IPS DF 19.7 (cell line): ENCODE results near the gene ORMDL1.

ENCODE experiments used
- DNase-seq: peaks from one replicate; pipeline ENCODE4 v3.0.0-alpha.2; 2013; ENCODE audit warnings: low read depth, low spot score

ORMDL1 gene, protein sequence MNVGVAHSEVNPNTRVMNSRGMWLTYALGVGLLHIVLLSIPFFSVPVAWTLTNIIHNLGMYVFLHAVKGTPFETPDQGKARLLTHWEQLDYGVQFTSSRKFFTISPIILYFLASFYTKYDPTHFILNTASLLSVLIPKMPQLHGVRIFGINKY

DNA sequence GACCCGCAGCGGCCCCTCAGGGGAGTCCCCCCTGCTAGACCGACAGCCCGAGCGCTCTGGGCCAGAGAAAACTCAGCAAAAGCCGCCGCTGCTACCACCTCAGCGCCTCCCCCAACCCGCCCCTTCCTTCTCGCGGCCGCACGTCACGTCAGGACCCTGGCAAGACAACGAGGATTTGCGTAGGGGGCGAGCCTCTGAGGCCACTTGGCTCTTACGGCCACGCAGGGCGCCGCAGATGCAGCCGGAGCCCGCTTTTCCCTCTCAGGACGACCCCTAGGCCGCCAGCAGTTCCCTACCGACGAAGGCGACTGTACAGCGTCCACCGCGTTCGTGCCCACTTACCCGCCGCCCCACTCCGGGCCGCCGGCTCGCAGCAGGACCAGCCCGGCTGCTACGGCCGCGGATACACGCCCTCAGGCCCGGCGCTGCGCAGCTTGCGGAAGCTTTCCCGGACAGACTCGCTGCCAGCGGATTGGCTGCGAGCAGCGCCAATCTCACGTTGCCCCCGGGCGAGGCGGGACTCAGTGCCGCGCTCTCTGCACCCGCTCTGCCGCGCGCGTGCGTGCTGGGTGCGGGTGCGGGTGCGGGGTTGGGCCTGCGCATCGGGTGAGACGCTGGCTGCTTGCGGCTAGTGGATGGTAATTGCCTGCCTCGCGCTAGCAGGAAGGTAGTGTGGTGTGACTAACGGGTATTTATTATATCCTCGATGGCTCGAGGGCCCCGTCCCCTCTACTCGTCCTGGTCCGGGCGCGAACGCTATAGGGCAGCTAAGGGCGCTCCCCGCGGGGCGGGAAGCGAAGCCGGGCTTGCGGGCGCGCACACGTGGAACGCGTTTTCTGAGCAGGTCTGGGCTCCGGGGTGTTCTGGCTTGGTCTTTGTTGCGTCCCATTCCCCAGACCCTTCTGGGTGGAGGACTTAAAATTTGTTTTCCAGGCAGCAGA, at the start of gene ORMDL1, which contains the start of gene PMS1:
Gene ORMDL1 (minus strand): TSS at position 413 of the 941 bp plus-strand sequence. CDS start 1,744 bp downstream, outside the sequence.
Gene PMS1 (plus strand): TSS at position 524 of the 941 bp plus-strand sequence. CDS start 7,360 bp downstream, outside the sequence.
- DNase-seq = peak; percentile 64

DNA sequence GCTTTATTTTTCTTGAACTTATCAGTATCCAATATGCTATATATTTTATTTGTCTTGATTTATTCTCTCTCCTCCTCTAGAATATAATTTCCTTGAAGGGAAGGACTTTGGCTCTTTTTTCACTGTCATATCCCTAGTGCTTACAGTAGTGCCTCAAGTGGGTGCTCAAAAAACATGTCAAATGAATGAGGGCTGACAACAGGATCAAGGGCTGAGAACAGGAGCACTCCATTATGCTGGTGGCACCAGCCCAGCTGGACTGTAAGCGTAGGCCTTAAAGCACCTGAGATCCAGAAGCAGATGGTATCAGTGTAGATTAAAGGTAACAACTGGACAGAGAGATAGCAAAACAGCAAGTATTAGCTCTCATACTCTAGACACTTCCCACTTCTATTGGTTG, 46.4 kb upstream of the ORMDL1 start:
- no peak for DNase-seq

DNA sequence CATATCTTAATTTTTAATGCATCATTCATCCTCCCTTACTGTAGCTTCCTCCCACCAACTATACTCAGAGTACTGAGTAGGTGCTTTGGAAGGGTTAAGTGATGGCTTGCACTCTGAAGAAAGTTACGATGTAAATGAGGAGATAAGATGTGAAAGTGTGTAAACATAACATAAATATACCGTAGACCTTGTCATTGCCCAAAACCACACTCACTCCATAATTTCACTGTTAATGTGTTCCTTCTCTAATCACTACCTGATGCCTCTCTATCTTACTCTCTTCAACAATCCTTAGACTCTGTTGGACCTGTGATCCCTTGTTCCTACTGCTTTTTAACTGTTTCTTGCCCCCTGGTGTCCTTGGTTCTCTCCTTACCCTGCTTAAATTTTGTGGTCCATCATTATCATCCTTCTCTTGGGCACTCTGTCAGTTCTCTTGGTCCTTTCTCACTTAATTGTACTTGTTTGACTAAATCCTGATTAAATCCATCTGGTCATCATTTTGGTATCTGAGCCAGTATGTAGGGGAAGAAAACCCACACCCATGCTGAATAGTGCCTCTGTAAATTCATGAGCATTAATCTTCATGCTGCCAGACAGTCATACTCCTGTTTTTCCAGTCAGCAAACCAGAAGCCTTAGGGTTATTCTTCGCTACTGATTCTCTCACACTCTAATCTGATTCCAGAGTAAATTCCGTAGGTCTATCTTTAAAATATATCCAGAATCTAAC, 45.1 kb upstream of the ORMDL1 start:
- no peak for DNase-seq

DNA sequence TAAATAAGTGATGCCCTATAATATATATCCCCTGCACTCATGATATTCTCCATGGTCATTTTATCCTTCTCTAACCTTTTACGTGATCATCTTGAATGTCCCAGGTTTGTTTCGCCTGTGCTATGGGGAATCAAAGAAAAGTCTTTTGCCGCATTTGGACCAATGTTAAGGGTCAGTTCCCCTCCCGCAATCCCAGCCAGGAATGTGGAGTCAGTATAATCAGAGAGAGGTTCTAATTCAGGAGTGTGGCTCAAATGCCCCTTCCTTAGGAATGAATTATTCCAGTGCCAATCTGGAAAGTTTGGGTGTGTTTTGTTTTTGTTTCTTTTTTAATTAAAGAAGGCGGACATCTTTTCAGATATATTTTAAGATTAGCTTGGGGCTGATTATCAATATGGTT, 41.9 kb upstream of the ORMDL1 start:
- DNase-seq = no peak

DNA sequence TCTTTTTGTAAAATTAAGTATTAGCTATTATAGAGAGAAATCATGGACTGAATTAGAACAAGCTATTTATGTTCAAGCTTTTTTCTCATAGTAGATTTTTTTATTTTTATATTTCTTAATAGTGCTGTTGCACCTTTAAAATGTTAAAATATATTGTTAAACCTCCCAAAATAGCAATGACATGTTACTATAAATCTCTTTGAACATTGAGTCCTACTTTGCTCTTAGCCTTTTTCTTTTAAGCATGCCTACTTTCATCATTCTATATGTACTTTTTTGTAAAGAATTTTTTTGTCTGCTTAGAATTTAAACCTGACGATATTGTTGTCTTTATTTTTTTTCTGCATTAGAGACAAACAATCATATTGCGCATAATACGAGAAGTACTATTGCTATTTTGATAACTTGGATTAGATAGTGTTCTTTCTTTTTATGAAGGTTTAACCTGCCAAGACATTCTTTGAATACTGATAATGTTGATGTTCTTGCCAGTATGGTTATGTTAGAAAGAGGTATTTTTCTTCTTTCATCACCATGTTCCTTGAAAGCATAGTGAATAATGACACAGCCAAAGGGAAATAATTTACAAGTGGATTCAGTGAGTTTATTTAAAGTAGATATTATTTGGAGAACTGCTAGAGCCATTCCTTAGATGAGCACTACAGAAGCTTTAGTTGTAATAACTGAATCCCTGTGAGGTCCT, 40.7 kb upstream of the ORMDL1 start:
- DNase-seq = no peak

DNA sequence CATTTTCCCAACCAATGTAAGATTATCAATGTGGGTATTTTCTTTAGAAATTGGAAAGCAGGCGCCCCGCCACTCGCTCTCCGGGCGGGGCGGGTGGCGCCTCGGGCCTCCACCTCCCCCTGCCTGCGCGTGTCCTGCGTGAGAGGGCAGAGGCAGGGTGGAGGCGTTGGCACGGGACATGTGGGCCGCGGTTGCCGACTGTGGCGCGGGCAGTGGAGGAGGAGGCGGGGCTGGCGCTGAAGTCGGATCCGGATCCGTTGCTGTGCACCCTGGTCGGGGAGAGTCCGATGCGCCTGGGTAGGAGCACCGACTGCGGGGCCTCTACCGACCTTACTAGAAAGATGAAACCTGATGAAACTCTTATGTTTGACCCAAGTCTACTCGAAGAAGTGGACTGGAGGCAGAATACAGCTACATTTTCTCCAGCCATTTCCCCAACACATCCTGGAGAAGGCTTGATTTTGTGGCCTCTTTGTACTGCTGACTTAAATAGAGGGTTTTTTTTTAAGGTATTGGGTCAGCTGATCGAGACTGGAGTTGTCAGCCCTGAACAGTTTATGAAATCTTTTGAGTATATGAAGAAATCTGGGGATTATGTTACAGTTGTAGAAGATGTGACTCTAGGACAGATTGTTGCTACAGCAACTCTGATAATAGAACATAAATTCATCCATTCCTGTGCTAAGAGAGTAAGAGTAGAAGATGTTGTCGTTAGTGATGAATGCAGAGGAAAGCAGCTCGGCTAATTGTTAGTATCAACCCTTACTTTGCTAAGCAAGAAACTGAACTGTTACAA, 38.0 kb upstream of the ORMDL1 start:
- no peak for DNase-seq

DNA sequence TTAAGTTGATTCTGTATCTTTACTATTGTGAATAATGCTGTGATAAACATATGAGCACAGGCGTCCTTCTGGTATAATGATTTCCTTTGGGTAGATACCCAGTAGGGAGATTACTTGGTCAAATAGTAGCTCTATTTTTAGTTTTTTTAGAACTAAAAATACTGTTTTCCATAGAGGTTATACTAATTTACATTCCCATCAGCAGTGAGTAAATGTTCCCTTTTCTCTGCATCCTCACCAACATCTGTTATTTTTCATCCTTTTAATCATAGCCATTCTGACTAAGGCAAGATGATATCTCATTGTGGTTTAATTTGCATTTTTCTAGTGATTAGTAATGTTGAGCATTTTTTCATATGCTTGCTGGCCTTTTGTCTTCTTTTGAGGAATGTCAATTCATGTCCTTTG, 35.2 kb upstream of the ORMDL1 start:
- no peak for DNase-seq

DNA sequence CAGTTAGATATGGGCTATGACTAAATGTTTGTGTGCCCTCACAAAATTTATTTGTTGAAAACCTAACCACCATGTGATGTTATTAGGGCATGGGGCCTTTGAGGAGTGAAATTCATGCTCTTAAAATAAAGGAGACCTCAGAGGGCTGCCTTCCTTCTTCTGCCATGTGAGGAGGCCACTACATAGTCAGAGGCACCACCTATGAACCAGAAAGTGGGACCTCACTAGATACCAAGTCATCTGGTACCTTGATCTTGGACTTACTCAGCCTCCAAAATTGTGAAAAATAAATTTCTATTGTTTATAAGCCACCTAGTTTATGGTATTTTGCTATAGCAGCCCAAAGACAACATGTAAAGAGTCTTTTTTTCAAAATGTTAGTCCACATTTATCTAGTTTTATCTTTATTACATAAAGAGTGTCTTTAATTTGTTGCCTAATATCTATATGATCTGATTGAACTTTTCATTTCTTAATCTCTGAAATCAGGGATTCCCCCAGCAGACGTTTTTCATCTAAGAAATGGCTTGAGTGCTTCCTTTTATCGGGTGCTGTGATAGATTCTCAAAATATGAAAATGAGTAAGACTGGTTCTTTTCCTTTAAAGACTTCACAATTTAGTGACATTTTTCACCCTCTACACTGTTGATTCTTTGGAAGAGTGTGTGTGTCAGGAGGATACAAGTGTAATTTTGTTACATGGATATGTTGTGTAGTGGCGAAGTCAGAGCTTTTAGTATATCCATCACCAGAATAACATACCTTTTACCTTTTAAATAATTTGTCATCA, 34.3 kb upstream of the ORMDL1 start:
- no peak for DNase-seq

DNA sequence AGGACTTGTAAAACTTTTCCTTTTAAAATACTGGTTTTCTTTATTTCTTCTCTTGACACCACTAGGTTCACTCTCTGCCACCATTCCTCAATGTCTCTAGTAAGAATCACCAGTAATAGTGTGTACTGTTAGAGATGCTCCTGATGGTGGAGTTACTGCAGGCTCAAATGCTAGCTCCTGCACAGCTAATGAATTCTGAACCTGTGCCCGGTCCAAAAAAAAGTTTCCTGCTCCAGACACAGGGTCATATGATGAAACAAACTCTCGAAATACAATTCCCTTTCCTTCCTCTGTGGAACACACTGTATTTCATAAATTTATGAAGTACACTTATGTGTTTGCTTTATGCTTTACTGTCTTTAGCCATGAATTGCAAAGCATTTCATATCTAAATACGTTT, 19.3 kb upstream of the ORMDL1 start:
- no peak for DNase-seq

DNA sequence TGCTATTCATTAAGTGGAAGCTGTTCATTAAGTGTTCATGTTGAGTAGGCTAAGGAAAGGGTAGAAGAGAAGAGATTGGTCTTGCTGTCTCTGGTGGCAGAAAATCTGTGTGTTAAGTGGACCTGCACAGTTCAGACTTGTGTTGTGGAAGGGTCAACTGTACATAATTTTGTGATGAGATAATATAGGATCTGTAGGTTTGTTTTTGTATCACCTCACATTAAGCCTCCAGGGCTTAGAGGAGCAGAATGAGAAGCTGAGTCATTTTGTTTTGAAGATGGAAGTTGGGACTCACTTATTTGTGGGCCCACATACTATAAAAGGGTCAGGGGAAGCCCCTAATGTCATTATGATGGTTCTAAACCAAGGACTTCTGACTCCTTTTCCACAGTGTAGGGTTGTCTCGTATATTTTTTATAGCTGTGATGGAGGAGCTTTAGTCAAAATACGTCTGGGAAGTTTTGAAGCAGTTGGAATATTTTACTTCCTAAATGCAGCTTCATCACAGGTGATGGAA, 18.3 kb upstream of the ORMDL1 start:
- DNase-seq = no peak

DNA sequence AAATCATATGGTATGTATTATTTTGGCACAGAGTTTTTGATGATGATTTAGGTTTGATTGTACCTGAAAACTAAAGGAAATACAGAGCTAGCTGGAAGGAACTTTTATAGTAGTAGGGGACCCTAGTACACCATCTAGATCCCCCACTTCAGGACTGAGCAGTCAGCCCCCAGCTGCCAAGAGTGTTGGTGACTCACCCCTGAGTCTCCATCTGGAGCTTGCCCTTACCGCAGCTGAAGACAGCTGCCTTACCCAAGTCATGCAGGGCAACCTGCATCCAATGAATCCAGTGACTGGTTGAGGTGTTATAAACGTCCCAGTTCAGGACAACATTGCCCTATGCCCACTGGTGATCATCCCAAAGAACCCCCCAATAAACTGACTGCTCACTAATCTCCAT, 15.4 kb upstream of the ORMDL1 start:
- no peak for DNase-seq

DNA sequence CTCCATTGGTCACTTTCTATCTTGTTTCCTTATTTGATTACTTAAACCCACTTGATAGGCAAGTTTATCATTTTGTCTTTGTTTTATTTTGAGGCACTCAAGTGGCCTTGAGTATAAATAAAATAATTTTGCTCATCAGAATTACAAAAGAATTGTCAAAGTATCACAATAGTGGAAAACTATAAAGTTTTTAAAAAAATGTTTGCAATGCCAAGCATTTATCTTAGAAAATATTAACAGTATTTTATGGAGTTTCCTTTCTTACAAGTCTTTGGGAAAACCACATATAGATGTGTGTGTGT, 14.8 kb upstream of the ORMDL1 start:
- DNase-seq = no peak

DNA sequence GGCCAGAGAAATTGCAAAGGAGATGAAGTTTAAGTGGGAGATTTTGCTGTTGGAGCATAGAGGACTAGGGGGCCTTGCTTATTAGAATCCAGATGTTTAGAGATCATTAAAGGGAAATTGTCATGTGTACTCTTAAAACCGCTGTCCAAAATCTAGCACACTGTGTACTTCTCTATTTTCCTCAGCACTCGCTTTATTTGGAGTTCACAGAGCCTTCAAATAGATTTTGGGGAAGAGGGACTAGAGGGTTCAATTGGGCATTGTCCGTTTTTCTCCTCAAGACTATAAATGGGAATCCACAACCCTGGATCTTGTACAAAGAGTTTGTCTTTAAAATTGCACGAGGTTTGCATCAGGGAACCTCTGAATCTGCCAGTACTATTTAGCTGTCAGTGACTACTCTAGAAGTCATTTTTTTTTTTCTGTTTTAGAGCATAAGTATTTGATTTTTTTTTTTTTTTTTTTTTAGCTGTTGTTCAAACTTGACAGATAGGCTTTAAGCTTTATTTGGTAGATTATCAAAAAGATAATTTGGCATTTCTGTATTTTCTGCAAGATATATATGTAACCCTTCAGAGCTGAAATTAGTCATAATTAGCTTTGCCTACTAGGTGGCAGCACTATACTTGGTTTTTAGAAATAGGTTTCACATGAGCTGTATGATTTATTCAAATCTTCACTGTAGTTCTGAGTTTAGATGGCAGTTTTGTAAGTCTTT, 14.3 kb upstream of the ORMDL1 start:
- no peak for DNase-seq

DNA sequence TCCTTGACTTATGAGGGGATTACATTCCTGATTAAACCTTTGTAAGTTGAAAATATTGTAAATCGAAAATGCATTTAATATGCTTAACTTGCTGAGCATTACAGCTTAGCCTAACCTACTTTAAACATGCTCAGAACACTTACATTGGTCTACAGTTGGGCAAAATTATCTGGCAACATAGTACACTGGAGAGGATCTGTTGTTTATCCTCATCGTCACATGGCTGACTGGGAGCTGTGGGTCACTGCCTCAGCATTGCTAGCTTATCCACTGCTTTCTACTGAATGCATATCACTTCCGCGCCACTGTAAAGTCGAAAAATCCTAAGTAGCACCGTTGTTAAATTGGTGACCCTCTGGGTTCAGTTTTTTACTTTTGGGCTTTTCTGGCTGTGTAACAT, 13.8 kb upstream of the ORMDL1 start:
- DNase-seq = no peak

DNA sequence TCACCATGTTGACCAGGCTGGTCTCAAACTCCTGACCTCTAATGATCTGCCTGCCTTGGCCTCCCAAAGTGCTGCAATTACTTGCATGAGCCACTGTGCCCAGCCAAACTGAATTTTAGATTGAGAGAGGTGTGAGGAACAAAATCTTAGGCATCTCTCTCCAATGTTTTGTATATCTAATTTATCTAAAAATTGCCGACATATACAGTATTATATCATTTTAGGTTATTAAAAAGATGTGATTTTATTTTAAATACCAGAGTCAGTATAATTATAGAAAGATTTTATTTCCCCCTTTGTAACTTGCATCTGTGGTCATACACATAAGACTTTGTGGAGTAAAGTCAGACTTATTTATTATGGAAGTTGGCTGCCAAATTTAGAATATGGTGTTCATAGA, 10.2 kb upstream of the ORMDL1 start:
- no peak for DNase-seq

DNA sequence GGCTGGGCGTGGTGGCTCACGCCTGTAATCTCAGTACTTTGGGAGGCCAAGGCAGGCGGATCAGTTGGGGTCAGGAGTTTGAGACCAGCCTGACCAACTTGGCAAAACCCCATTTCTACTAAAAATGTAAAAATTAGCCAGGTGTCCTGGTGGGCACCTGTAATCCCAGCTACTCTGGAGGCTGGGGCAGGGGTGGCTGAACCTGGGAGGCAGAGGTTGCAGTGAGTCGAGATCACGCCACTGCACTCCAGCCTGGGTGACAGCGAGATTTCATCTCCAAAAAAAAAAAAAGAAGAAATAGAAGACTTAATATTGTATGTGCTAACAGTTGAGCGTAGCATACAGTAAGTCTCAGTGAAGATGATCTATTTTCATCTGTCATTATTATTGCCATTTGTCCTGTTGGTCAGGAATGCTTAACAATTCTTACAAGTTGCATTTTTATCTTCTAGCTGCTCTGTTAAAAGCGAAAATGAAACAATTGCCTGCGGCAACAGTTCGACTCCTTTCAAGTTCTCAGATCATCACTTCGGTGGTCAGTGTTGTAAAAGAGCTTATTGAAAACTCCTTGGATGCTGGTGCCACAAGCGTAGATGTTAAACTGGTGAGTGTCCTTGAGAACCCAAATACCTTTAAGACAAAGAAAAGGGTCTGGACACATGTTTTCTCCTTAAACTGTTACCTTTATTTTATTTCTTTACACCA, 7.4 kb upstream of the ORMDL1 start:
- DNase-seq = no peak

DNA sequence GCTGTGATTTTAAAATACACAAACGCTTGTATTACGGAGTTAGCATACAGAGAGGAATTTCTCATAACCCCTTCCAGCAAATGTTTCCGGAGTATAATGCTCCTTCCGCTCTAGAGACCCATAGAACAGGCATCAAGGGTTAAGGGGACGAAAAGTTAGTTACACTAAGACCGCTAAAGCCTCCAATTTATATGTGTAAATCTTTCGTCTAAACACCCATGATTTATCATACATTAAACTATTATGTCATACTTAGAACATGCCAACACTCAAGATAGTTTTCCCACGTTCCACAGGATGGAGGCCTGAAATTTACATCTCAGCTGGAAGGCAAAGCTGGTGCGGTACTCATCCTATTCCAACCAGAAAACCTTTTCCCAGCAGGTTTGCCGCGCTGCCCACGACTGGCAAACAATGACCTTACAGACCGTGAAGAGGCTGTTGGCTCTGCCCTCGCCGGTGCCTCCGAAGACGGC, 650 bp downstream of the ORMDL1 start:
- no peak for DNase-seq

DNA sequence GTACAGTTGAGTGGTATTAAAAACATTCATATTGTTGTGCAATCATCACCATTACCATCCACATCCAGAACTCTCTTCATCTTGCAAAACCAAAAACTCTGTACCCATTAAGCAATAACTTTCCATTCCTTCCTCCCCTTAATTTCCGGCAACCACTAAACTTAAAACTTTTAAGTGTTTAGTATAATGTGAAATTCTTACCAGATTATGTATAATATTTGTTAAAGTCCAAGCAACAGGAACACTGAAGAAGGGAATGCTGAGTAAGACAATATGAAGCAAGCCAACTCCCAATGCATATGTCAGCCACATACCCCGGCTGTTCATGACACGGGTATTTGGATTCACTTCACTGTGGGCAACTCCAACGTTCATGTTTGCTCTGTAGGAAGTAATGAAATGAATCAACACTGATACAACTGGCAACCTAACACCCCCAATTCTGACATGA, 1.9 kb downstream of the ORMDL1 start:
- no peak for DNase-seq

DNA sequence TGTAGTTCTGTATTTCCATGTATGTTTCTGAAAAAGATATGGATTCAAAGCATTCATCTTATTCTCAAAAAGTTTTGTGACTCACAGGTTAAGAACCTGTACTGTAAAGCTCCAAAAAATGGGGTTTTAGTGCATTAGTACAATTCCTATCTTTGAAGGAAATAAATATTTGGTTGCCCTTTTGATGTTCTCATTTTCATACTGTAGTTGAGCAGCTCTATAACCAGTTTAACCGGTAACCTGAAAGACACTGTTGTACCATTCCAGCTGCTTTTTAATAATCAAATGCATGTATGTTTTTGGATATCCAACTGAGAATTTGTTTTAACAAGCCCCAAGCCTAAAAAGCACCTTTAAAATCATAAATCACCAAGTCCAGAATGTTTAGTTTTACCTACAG, 11.9 kb downstream of the ORMDL1 start:
- DNase-seq = no peak
